ENCODE data around the gene LRRC46. TPM values are rescaled to one million over a fixed set of nuclear protein-coding genes. Genes with fewer than 3 reads are reported as not detected.

Gene LRRC46
- total and polyA plus RNA-seq, 2 of the 4 experiments (the other 2 are of a cell fraction) = 0.77 TPM; not detected in 1

DNA sequence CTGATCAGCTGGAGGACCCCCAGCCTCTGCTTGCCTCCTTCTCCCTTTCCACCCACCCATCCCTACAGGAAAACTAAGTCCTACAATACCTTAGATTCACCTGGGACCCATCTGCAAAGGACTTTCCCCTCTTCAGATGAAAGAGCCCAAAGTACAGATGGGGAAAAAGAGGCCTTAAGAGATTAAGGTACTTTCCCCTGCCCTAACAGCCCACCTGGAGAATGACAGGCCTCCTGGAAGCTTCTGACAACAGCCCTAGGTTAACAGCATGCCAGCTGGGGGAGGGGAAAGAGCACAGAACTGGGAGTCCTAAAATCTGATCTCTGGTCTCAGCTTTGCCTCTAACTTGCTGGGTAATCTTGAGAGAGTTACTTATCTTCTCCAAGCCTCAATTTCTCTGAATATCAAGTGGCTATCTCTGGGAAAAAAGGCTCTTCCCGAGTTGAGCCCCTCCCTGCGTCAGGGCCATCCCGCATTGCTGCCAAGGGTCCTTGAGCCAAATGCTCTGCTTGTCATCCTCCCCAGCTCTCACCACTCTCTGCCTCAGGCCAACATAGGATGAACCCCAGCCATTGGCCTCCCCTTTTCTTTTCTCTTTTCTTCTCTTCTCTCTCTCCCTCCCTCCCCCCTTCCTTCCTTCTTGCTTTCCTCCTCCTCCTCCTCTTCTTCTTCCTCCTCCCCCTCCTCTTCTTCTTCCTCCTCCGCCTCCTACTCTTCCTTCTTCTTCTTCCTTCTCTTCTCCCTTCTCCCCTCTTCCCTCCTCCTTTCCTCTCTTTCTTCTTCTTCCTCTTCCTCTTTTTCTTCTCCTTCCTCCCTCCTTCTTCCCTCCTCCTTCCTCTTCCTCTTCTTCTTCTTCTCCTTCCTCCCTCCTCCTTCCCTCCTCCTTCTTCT, 42.0 kb downstream of the LRRC46 start (continued):
- no peak for TF ChIP-seq CEBPB (IDR thresholded peaks at IDR 0.05; ENCODE audit: low read depth, low read length)

DNA sequence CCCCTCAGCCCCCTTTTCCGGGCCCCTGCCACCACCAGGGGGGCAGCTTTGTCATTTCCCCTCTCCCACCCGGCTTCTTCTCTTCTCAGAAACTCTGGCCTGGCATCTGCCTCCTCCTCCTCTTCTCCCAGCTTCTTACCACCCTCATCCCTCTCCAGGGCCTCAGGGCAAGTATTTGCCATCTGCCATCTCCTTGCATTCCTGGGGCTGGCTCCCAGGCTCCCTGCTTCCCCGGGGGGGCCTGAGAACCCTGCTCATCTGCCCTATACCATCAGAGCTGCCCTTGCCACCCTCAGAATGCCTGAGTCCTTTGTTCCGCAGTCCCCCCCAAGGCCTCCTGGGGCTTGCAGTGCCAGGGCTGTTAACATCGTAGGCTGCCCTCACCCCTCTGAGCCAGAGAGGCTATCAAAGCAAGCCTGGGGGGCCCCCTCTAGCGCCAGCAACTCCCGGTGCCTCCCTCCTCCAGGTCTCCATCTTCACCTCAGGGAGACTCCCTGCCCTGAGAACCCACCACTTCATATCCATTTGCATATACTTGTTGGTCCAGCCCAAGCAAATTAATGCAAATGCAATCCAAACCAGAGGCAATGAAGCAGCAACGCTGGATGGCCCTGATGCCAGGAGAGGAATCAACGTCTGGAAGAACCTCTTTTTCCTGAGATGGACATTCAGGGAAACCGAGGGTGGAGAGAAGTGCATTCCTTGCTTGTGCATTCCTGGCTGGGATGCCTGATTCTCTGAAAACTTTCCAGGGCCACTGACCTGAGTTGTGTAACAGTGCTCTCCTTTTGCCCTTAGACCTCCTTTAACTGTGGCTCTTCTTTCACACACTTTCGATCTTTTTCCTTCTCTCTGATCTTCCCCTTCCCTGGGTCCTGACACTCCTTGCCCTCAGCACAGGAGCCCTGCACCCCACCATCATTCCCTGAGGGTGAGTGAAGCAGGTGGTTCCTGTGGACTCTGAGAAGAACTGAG, 43.8 kb downstream of the LRRC46 start:
- Histone ChIP-seq H3K9me3 (ENCODE audit: control insufficient read depth, insufficient read depth, low read length) (no peaks in the 10 kb centered on the region), H2BK15ac (ENCODE audit: low read depth, low read length) (no peak overlapping the region), H2AK9ac (replicated peaks; ENCODE audit: low read depth, low read length, poor library complexity) (no peak overlapping the region), H3K4me2 (ENCODE audit: low read depth, low read length) (no peak overlapping the region), H3K23ac (ENCODE audit: low read depth, low read length) (0 out of 2 replicates have a peak overlapping the region, but pooled peaks have one; percentile 28), H4K8ac (ENCODE audit: low read depth in 2 of 2, low read length in 2 of 2) (no peak overlapping the region), H3K79me1 (ENCODE audit: low read depth in 1 of 2, low read length in 2 of 2) (no peaks in the 10 kb centered on the region), H4K5ac (ENCODE audit: low read depth, low read length) (no peak overlapping the region), H3K36me3 (ENCODE audit: control insufficient read depth, insufficient read depth, low read length) (no peaks in the 10 kb centered on the region), H3K27ac (ENCODE audit: insufficient read depth, low read length) (no peak overlapping the region), H3K4ac (ENCODE audit: low read depth, low read length) (no peak overlapping the region), H2BK5ac (ENCODE audit: low read depth, low read length, poor library complexity, severe bottlenecking) (no peak overlapping the region), H2AK5ac (ENCODE audit: low read depth, low read length) (no peak overlapping the region), H3K9ac (ENCODE audit: low read depth, low read length) (no peak overlapping the region), H4K20me1 (ENCODE audit: insufficient read depth, low read length) (no peaks in the 10 kb centered on the region), H3K14ac (replicated peaks; ENCODE audit: low read depth, low read length) (no peak overlapping the region), H2BK20ac (ENCODE audit: low read depth, low read length) (no peak overlapping the region), H3K4me1 (ENCODE audit: control insufficient read depth, insufficient read depth, low read length) (peaks cover 19% of the 10 kb centered on the region), H2BK120ac (ENCODE audit: low read depth, low read length) (no peak overlapping the region), H3K56ac (ENCODE audit: extremely low read depth, insufficient read depth, low read length) (no peak overlapping the region), H3K9me1 (ENCODE audit: insufficient read depth, low read length) (no peaks in the 10 kb centered on the region), H3K18ac (ENCODE audit: low read depth, low read length) (no peak overlapping the region), H2AFZ (replicated peaks; ENCODE audit: low read length, poor library complexity) (no peak overlapping the region), H3K27me3 (ENCODE audit: control insufficient read depth, insufficient read depth, low read length) (peaks cover 37% of the 10 kb centered on the region), H4K91ac (ENCODE audit: insufficient read depth, low read depth, low read length) (no peak overlapping the region), H3K4me3 (ENCODE audit: insufficient read depth, low read depth, low read length) (no peak overlapping the region)
- DNase-seq (no peak), ATAC-seq (ENCODE audit: low read depth) (peak; percentile 22)
- ChIA-PET CTCF (interaction anchor here (0.7 kb wide), 1 partner anchor 16 kb away, joined by 5 read pairs; no protein-coding TSS in a partner anchor), POLR2A (ENCODE audit: unreplicated experiment) (no interaction called here)
- in situ Hi-C loops (cut with MboI; ENCODE audit: low sequenced_read_pairs) (no loop called here), intact Hi-C loops (cut with micrococcal nuclease) (no loop called here), dilution Hi-C loops (cut with HindIII; ENCODE audit: low sequenced_read_pairs, unreplicated experiment) (no loop called here)
- 44% methylated on average over 3 of the region's 11 CpGs; no CpG with 5 or more reads in 1 of the 2 experiments for WGBS, 2 experiments (ENCODE audit: extremely low coverage in 2 of 2, insufficient read length in 1 of 2)
- BruUV-seq (replicated peaks) = no TSS peak
- TF ChIP-seq, protein P1, sequence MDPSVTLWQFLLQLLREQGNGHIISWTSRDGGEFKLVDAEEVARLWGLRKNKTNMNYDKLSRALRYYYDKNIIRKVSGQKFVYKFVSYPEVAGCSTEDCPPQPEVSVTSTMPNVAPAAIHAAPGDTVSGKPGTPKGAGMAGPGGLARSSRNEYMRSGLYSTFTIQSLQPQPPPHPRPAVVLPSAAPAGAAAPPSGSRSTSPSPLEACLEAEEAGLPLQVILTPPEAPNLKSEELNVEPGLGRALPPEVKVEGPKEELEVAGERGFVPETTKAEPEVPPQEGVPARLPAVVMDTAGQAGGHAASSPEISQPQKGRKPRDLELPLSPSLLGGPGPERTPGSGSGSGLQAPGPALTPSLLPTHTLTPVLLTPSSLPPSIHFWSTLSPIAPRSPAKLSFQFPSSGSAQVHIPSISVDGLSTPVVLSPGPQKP (IDR thresholded peaks at IDR 0.05; ENCODE audit: borderline replicate concordance, low read depth, low read length) = no peak
- TF ChIP-seq MAFK (IDR thresholded peaks at IDR 0.05; ENCODE audit: low read depth, low read length) = no peak
- TF ChIP-seq BHLHE40 (IDR thresholded peaks at IDR 0.05; ENCODE audit: low read depth, low read length) = no peak
- no peak for TF ChIP-seq CHD1 (IDR thresholded peaks at IDR 0.05; ENCODE audit: low read depth, low read length)
- TF ChIP-seq RAD21 (IDR thresholded peaks at IDR 0.05; ENCODE audit: low read length) = no peak
- no peak for TF ChIP-seq POLR2A (IDR thresholded peaks at IDR 0.05; ENCODE audit: low read depth, low read length)
- TF ChIP-seq, protein P2, sequence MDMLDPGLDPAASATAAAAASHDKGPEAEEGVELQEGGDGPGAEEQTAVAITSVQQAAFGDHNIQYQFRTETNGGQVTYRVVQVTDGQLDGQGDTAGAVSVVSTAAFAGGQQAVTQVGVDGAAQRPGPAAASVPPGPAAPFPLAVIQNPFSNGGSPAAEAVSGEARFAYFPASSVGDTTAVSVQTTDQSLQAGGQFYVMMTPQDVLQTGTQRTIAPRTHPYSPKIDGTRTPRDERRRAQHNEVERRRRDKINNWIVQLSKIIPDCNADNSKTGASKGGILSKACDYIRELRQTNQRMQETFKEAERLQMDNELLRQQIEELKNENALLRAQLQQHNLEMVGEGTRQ (IDR thresholded peaks at IDR 0.05; ENCODE audit: low read depth, low read length) = no peak
- TF ChIP-seq RCOR1 (IDR thresholded peaks at IDR 0.05; ENCODE audit: insufficient replicate concordance, low read length) = no peak
- TF ChIP-seq SMC3 (IDR thresholded peaks at IDR 0.05; ENCODE audit: low read depth, low read length) = no peak
- no peak for TF ChIP-seq RFX5 (IDR thresholded peaks at IDR 0.05; ENCODE audit: low read depth, low read length)
- TF ChIP-seq NFE2L2 (IDR thresholded peaks at IDR 0.05; ENCODE audit: low read depth, low read length) = no peak
- TF ChIP-seq MXI1 (IDR thresholded peaks at IDR 0.05; ENCODE audit: borderline replicate concordance, low read depth, low read length) = no peak

All from IMR-90 (cell line).